Osteocyte (in vitro differentiated cells): ENCODE data around the gene SLC6A6. TPM values are rescaled to one million over a fixed set of nuclear protein-coding genes. Genes with fewer than 3 reads are reported as not detected.

Source experiments
- DNase-seq: peaks from one replicate; pipeline ENCODE4 v3.0.0; 2021; ENCODE audit warnings: mixed read lengths; ENCODE audit not compliant: unreplicated experiment; ENCODE audit errors: extremely low spot score
- H3K27ac Mint-ChIP-seq: one replicate; pipeline ENCODE4 v1.8.0; 2021; ENCODE audit warnings: mild to moderate bottlenecking, mixed read lengths; ENCODE audit not compliant: unreplicated experiment
- H3K27me3 Mint-ChIP-seq: one replicate; pipeline ENCODE4 v1.8.0; 2021; ENCODE audit warnings: mixed read lengths; ENCODE audit not compliant: unreplicated experiment
- H3K36me3 Mint-ChIP-seq: one replicate; pipeline ENCODE4 v1.8.0; 2021; ENCODE audit warnings: mixed read lengths; ENCODE audit not compliant: unreplicated experiment
- H3K4me1 Mint-ChIP-seq: one replicate; pipeline ENCODE4 v1.8.0; 2021; ENCODE audit warnings: mixed read lengths; ENCODE audit not compliant: unreplicated experiment
- H3K4me3 Mint-ChIP-seq: one replicate; pipeline ENCODE4 v1.8.0; 2021; ENCODE audit warnings: mild to moderate bottlenecking, moderate library complexity, mixed read lengths; ENCODE audit not compliant: unreplicated experiment
- H3K9me3 Mint-ChIP-seq: one replicate; pipeline ENCODE4 v1.8.0; 2021; ENCODE audit warnings: mixed read lengths; ENCODE audit not compliant: unreplicated experiment
- total RNA-seq: library from RNA; stranded (reverse); gene quantifications from 2 replicates; pipeline ENCODE4 v1.2.1, GENCODE V29; 2021
- TF ChIP-seq, protein P1 (sequence below): fragments of 200-600 bp; sonication (generic); IDR thresholded peaks from 2 replicates; pipeline ENCODE4 v1.5.0; 2021; ENCODE audit warnings: antibody characterized with exemption, mild to moderate bottlenecking, moderate library complexity

Gene SLC6A6
- total RNA-seq, 1 donor from 2014 or later, result 41.9 TPM

DNA sequence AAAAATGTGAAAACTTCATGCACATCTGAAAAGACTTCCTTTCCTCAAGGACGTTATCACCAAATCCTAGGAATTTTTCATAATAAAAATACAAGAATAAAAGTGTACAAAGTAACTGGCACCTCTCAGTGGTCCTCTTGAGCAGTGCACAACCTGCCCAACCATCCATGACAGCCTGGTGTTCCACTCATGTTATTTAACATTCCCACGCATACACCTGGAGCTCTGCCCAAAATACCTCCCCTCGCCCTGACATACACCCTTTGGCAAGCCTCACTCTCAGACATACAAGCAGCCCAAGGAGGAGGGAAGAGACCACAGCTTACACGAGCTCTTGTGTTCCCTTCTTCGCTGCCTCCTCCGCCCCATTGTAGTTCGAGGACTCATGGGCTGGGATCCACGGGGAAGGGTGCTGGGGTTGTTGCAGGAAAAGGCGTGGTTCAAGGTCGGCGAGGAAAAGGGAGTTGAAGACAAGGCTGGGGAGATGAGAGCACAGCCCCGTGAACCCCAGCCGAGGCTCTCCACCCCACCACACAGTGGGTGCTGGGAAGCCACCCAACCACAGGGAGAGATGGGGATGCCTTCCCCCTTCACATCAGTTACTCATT, 114.4 kb downstream of the SLC6A6 start:
- DNase-seq, result no peak
- no peaks in the 10 kb centered on the region for H3K36me3 Mint-ChIP-seq
- no peaks in the 10 kb centered on the region for H3K4me1 Mint-ChIP-seq
- no peak overlapping the region for H3K4me3 Mint-ChIP-seq
- no peak overlapping the region for H3K27ac Mint-ChIP-seq
- H3K9me3 Mint-ChIP-seq, result no peaks in the 10 kb centered on the region
- TF ChIP-seq, protein P1, sequence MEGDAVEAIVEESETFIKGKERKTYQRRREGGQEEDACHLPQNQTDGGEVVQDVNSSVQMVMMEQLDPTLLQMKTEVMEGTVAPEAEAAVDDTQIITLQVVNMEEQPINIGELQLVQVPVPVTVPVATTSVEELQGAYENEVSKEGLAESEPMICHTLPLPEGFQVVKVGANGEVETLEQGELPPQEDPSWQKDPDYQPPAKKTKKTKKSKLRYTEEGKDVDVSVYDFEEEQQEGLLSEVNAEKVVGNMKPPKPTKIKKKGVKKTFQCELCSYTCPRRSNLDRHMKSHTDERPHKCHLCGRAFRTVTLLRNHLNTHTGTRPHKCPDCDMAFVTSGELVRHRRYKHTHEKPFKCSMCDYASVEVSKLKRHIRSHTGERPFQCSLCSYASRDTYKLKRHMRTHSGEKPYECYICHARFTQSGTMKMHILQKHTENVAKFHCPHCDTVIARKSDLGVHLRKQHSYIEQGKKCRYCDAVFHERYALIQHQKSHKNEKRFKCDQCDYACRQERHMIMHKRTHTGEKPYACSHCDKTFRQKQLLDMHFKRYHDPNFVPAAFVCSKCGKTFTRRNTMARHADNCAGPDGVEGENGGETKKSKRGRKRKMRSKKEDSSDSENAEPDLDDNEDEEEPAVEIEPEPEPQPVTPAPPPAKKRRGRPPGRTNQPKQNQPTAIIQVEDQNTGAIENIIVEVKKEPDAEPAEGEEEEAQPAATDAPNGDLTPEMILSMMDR, result no peak
- H3K27me3 Mint-ChIP-seq, result peaks cover 2% of the 10 kb centered on the region

DNA sequence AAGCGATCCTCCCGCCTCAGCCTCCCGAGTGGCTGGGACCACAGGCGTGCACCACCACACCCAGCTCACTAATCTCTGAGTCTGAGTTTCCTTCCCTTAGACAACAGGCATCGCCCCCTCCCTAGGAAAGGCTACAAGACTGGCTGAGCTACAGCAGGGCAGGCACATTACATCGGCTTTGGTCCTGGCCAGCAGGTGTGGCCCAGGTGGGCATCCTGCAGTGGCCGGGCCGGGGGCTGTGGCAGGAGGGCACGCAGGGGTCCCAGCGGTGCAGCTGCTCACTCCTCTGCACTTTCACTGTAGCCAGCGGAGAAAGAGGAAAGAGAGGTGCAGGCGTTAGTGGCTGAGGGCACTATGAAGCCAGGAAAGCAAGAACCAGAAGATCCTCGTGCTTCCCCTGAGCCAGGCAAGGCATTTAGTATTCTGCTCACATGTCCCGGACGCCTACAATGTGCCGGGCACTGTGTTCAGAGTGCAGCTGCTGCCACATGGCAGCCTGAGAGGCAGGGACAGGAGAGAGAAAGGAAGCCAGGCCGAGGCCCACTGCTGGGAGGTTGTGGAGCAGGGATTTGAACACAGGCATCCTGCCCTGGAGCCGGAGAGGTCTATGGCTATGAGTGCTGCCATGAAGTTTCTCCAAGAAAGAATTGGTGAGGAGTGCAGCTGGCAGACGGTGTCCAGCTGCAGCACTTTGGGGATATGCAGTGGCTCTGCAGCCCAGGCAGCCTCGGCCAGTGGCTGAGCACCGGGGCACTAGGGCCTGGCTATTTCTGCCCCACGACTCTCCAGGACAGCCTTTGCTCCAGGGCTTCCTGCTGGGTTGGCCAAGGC, 115.4 kb downstream of the SLC6A6 start:
- Mint-ChIP-seq H3K9me3 (no peaks in the 10 kb centered on the region), H3K27ac (no peak overlapping the region), H3K27me3 (peaks cover 2% of the 10 kb centered on the region), H3K4me1 (no peaks in the 10 kb centered on the region), H3K4me3 (no peak overlapping the region), H3K36me3 (no peaks in the 10 kb centered on the region)
- DNase-seq, result no peak
- TF ChIP-seq, protein P1, result no peak

DNA sequence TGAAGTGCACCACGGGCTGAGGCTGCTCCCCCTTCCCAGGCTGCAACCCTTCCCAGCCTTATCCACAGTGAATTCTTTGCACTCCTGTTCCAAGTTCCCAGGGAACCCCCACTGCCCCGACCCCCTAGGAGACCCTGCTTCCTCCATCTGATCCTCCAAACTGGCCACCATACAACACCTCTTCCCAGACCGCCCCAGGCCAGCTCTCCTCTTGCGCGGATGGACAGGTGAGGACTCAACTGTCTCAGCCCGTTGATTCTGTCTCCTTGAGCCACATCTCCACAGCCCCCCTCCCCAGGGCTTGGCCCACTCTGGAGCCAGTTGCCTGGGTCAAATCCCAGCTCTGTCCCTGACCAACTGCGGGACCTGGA, 116.0 kb downstream of the SLC6A6 start:
- TF ChIP-seq, protein P1, result no peak
- no peaks in the 10 kb centered on the region for H3K9me3 Mint-ChIP-seq
- H3K36me3 Mint-ChIP-seq, result no peaks in the 10 kb centered on the region
- H3K4me3 Mint-ChIP-seq, result no peak overlapping the region
- no peaks in the 10 kb centered on the region for H3K4me1 Mint-ChIP-seq
- peaks cover 5% of the 10 kb centered on the region for H3K27me3 Mint-ChIP-seq
- H3K27ac Mint-ChIP-seq, result no peak overlapping the region
- DNase-seq, result no peak

DNA sequence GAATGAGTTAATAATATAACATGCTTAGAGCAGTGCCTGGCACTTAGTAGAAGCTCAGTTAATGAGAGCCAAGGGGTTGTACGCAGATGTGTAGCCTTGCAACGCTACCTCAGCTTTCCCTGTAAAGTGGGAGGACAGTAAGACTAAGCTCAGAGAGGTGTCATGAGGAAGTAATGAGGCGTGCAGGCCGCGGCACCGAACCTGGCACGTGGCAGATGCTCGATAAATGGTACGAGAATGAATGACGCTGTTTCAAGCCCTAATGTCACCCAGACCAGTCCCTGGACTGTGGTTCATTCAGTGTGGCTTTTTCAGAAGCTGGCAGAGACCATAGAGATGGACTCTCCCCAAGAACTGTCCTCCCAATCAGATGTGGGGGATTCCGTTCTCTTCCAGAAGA, 116.5 kb downstream of the SLC6A6 start:
- TF ChIP-seq, protein P1, result no peak
- no peaks in the 10 kb centered on the region for H3K9me3 Mint-ChIP-seq
- H3K36me3 Mint-ChIP-seq, result no peaks in the 10 kb centered on the region
- no peaks in the 10 kb centered on the region for H3K4me1 Mint-ChIP-seq
- H3K4me3 Mint-ChIP-seq, result no peak overlapping the region
- peaks cover 5% of the 10 kb centered on the region for H3K27me3 Mint-ChIP-seq
- H3K27ac Mint-ChIP-seq, result no peak overlapping the region
- DNase-seq, result no peak

DNA sequence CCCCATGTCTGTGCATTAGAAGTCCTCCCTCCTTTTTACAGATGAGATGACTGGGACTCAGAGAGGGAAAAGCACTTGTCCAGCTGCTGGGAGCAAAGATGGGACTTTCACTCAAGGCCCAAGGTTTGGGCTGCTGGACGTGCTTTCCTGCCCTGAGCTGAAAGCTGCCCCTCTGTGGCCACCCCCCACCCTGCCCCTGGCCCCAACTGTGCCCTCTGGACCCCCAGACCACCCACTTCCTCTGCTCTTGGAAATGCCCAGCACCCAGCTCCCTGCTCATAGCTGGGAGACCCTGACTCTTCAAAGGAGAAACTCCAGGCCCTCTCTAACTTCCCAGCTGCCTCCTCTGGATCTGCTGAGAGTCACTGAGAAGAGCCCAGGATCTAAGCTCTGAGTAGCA, 117.0 kb downstream of the SLC6A6 start:
- TF ChIP-seq, protein P1, result no peak
- H3K36me3 Mint-ChIP-seq, result no peaks in the 10 kb centered on the region
- no peaks in the 10 kb centered on the region for H3K9me3 Mint-ChIP-seq
- no peak overlapping the region for H3K27ac Mint-ChIP-seq
- no peak overlapping the region for H3K4me3 Mint-ChIP-seq
- no peak for DNase-seq
- peaks cover 5% of the 10 kb centered on the region for H3K27me3 Mint-ChIP-seq
- H3K4me1 Mint-ChIP-seq, result no peaks in the 10 kb centered on the region
